Sciatic nerve (tissue), 2 donors: Measurements from ENCODE around the gene SLC16A8. TPM values are rescaled to one million over a fixed set of nuclear protein-coding genes. Genes with fewer than 3 reads are reported as not detected.
"Not testable (repeated sequence)": the region's sequence is repeated elsewhere in the genome, so short reads cannot be mapped to it uniquely, and the experiment has no call there.

ENCODE experiments used
- ATAC-seq: fragments of 200-7000 bp; cut with Tn5 transposase; one replicate; pipeline ENCODE4 v1.9.1; 2020; ENCODE audit warnings: mild to moderate bottlenecking, moderate library complexity
- DNase-seq: peaks from one replicate; pipeline ENCODE4 v3.0.0-alpha.2; 2020; ENCODE audit warnings: low spot score
- intact Hi-C: fragments of 100-400 bp; cut with DNase I; formaldehyde crosslinking; loops from one replicate; pipeline ENCODE4 v1.14.2; 2022
- total RNA-seq: library from RNA; stranded (reverse); fragmentation: NEBNext Ultra II Directional; extraction: Animal tissue kit (Norgen Biotek cat#: 25700); gene quantifications from one replicate; pipeline ENCODE4 v1.2.1, GENCODE V29; 2021
- donor health status: DM: no; HTN: no; CAD: no.
- donor health status: DM: no; HTN: no; CAD: no.

The SLC16A8 gene
- total RNA-seq, 1 donor from 2014 or later: 1.7 TPM

DNA sequence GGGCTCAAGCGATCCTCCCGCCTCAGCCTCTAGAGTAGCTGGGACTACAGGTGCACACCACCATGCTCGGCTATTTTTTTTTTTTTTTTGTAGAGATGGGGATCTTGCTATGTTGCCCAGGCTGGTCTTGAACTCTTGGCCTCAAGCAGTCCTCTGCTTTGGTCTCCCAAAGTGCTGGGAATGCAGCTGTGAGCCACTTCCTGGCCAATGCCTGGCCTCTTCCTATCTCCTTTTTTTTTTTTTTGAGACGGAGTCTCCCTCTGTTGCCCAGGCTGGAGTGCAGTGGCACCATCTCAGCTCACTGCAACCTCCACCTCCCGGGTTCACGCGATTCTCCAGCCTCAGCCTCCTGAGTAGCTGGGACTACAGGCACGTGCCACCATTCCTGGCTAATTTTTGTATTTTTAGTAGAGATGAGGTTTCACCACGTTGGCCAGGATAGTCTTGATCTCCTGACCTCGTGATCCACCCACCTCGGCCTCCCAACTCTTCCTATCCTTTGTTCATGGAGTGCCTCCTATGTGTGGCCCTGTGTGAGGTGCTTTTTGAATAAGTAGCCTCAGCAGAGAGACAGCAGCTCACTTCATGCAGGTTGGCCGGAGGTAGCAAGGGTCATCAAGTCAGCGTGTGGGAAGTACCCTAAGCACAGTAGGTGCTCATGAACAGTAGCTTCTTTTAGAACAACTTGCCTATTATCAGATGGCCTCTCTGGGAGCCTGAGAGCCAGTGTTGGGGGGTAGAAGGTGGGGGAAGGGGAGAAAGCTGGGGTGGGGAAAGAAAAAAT, 46.4 kb downstream of the SLC16A8 start:
- intact Hi-C loops, ATAC-seq, DNase-seq: not testable (repeated sequence)

DNA sequence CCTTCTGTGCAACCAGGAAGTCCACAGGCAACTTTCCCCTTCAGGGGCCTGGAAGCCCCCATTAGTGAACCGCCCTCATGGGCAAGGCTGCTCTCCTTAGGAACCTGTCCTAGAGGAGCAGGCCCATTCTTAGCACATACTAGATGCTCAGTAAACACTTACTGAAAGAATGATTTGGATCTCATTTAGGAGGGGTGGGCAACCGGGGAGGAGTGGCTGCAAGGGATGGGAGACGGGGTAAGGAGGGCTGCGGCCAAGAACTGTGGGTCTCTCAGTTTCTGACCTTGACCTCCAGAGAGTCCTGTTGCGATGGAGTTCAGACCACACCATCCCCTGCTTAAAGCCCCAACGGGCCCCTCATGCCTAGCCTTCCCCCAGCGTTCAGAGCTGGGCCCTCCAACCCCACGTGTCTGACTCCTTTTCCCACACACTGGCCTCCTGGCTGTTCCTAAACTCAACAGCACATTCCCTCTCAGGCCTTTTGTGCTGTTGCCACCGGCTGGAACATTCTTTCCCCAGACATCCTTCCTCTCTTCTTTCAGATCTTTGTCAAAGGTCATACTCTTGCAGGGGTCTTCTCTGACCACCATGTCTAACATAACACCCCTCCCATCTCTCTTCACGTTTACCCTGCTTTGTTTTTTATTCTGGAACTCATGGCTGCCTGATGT, 47.5 kb downstream of the SLC16A8 start:
- DNase-seq (no peak), ATAC-seq (no peak)
- intact Hi-C loops: no loop called here

DNA sequence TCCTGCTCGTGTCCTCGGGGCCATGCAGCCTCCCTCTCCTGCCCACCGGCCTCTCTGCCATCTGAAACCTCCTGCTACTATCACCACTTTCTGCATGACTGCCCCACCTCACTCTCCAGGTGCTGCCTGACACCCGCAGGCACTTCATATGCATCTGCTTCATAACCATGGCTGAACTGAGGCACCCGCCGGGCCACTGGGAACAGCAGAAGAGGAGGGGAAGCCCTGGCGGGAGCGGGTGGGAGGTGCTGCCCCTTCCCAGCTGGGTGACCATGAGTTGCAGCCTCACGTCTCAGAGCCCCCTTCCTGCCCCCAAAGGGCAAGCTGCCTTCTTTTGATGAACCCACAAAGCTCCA, 48.5 kb downstream of the SLC16A8 start:
- ATAC-seq (no peak), DNase-seq (no peak)
- intact Hi-C loops: no loop called here

DNA sequence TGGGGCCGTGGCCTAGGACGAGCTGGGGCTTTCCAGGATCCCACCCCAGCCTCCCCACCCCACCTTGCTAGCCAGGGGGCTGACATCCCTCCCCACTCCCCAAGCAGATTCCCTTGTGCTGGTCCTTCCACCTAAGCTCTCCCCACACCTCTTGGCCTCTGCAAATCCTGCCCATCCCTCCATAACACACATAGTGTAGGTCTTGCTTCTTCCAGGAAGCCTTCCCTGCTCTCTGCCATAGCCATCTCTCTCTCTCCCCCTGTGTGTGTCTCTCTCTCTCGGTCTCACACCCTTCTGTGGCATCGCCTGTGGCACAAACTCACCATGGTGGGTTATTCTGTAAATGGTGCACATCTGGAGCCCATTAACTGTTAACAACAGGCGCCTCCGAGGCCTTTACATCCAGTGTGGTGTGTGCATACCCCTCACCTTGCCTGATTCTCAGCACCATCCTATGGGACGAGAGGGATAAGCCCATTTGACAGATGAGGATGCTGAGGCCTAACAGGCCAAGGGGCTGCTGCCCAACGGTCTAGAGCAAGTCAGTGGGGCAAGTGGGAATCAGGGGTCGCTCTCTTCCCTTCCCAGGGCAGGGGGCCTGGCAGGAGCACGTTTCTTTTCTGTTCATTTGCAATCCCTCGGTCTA, 49.0 kb downstream of the SLC16A8 start:
- DNase-seq (no peak), ATAC-seq (no peak)
- intact Hi-C loops: loop anchor here (5.0 kb wide), 1 partner anchor 48 kb away; no protein-coding TSS in a partner anchor

DNA sequence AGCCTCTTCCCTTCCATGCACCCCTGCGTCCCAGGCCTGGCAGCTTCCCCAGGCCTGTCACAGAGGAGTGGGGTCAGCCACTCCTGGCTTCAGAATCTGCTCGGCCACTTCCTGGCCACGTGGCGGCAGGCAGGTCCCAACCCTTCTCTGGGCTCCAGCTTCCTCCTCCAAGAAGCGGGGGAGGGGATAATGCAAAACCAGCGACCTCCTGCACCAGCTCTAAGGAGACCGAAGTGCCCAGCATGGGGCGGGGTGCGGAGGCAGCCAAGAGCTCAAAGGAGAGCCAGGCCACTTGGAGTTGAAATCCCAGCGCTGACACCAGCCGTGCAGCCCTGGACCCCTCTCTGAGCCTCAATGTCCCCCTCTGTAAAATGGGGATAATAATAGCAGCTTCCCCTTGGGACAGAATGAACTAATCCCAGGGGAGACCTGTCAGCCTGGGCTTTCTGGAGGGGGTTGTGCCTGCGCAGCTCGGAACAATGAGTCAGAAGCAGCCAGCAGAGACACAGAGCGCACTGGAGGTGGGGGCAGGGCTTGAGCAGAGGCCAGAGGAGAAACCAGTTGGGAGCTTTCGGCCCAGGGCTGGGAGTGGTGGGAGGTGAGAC, 49.6 kb downstream of the SLC16A8 start:
- intact Hi-C loops: loop anchor here (5.0 kb wide), 1 partner anchor 47 kb away; no protein-coding TSS in a partner anchor
- DNase-seq (peak; percentile 84), ATAC-seq (peak; percentile 81)

DNA sequence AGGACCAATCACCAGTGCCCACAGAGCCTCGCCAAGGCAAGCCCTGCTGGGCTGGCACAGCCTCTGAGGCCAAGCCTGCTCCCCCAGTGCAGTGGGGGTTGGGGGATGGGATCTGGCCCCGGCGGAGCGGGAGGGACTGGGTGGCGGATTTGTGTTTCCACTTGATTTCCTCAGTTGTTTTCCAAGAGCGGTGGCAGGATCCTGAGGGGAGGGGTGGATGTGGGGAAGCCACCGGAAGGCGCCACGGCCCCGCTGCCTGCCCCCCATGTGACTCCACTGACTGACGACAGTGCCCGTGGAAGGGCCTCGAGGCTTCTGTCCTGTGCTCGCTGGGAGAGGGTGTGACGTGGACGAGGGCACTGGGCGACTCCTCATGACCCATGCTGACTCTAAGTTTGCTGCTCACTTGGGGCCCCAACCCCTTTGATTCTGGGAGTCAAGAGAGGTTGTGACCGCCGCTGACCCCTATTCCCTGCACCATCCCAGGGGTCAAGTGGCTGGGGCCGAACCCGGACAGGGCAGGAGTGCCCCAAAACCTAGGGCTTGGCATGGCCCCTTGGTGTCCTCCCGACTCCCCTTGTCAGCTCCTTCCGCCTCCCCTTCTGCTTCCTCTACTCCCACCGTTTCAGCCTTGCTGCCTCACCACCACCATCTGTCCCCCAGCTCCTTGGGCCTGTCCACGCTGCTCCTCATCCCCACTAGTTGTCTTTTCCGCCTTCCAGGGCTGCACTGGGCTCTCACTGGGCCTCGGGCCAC, 50.3 kb downstream of the SLC16A8 start:
- DNase-seq: peak; percentile 83
- ATAC-seq: peak; percentile 54
- intact Hi-C loops: loop anchor here (5.0 kb wide), 1 partner anchor 46 kb away; no protein-coding TSS in a partner anchor

DNA sequence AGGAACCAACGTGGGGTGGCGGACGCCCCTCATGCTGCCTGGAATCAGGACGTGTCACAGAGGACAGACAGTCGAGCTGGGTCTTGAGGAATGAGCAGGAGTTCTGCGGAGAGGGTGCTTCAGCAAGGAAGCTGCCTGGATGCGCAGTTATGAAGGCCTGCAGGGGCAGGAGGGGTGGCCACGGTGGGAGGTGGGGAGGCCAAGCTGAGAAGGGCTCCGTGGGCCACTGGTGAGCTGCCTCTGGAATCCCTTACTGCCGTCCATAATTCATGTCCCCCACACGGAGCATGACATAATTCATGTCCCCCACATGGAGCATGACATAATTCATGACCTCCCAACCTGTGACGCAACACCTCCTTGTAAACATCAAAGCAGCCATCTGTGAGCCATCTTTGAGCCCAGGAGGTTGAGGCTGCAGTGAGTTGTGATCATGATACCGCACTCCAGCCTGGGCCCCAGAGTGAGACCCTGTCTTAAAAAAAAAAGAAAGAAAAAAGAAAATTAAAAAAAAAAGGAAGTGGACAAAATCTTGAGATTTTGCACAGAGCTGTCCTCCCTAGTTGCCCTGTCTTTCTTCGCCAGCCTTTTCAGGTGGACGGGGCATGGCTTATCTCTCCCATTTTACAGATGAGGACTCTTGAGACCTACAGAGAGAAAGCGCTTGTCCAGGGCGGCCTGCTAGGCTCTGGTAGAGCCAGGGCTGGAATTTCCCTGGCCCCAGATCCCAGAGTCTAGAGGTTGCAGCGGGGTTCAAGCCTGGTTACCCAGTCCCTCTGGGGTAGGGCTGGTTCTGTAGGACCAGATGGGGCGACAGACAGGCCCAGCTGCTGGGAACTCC, 51.1 kb downstream of the SLC16A8 start:
- intact Hi-C loops: loop anchor here (5.0 kb wide), 1 partner anchor 46 kb away; no protein-coding TSS in a partner anchor
- ATAC-seq: peak; percentile 52
- DNase-seq: no peak

DNA sequence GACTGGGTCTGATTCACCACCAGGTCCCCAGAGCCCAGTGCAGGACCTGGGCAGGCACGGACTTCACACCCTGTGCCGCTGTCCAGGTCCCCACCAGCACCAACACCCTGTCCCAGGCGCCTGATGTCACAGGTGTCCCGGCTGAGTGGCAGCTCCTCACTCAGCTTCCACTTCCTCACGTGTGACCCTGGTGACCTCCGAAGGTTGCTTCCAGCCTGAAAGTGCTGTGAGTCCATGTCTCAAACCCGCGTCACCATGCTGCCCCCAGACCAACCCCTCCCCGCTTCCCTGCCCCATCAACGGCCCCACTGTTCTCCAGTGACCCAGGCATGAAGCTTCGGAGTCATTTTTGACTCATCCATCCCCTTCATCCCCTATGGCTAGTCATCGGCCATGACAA, 52.5 kb downstream of the SLC16A8 start:
- intact Hi-C loops: loop anchor here (5.0 kb wide), 1 partner anchor 44 kb away; no protein-coding TSS in a partner anchor

DNA sequence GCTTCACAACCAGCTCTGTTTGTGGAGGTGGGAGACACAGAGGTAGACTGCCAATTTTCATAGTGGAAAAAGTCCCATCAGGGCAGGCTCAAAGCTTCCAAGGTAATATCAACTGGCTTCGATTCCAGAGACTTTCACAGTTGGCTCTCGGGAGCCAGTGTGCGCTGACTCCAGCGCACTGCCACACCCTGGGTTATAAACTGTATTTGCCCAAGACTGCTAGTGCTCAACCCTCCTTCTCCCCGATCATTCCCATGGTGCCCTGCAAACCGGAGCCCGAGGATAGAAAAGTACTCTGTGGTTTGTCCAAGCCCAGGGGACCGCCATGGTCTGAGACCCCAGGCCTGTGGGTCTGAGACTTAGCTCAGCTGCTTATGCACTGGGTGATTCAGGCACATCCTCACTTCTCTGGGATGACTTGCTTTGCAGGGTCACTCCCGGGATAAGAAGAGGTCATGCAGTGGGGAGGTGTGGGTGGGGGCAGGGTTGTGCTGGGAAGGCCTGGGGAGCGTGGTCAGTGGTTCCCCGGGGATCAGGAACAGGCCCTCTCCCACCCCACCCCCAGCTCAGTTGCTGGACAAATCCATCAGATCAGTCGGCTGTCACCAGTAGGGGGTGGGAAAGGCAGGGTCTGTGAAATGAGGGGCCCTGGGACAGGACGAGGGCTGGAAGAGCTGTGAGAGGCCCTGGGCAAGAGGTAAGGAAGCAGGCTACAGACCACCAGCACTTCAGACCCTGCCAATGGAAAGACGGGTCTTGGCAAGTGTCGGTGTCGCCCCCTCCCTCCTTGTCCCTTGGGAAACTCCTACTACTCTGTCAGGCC, 53.5 kb downstream of the SLC16A8 start:
- ATAC-seq (no peak), DNase-seq (no peak)
- intact Hi-C loops: loop anchor here (5.0 kb wide), 1 partner anchor 43 kb away; no protein-coding TSS in a partner anchor

More for the DNA sequence above, 52.5 kb downstream of the SLC16A8 start:
- DNase-seq (no peak), ATAC-seq (no peak)

DNA sequence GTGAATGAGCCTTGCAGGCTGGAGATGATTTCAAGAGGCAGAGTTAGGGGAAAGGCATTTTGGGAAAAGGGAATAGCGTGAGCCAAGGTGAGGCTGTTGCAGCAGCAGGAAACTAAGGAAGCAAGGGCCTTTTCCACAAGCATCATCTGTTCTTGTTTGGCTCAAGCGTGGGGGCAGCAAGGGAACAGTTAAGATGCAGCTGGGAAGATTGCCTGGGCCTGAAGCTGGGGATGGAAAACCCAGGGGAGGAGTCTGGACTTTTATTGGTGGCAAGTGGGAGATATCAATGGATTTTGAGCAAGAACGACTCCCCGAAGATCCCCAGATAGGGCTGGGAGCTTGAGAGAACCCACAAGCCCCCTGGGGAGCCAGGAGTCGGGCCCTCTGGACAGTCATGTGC, 54.1 kb downstream of the SLC16A8 start:
- DNase-seq (no peak), ATAC-seq (no peak)
- intact Hi-C loops: loop anchor here (5.0 kb wide), 1 partner anchor 43 kb away; no protein-coding TSS in a partner anchor

DNA sequence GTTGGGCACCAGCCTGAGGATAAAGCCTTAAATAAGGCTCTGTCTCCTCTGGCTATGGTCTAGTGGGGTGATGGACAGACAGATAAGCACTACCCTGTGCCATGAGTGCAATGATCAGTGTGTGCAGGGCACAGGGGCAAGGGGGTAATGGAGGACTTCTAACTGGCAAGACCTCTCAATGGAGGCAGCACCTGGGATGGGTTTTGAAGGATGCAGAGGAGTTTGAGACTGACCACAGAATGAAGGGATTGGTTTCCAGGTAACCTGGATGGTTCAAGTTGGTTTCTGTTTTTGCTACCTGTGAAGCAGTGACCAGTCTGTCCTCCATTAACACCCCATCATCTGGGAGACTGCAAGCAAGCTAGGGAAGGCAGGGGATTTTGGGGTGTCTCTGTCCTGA, 54.6 kb downstream of the SLC16A8 start:
- ATAC-seq (no peak), DNase-seq (no peak)
- intact Hi-C loops: no loop called here

DNA sequence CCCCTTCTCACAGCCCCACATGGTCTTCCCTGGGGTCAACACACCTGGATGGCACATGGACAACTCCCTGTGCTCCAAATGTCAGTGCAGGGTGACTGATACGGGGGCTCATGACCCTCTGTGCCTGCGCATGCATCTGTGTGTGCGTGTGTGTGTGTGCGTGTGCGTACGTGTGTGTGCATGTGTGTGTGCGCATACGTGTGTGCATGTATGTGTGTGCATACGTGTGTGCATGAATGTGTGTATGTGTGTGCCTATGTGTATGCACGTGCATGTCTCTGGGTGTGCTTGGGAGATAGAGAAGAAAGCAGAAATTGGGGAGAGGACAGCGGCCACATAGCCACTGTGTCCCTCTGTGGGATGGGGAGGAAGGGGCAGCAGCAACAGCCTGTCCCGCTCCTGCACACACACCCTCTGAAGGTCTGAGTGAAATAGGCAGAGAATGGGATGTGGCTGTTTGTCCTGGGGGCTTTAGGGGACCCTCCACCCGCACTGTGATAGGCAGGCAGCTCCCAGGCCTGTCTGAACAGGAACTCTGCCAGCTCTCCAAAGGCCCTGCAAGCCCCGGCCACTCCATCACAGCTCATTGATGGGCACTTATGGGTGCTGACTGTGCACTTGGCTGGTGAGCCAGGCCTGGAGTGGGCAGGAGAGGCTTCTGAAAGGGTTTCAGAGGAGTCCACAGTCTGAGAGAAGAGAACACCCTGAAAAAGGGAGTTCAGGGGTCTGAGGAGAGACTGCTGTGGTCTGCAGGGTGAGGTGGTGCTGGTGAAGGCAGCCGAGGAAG, 55.4 kb downstream of the SLC16A8 start:
- no peak for DNase-seq
- no peak for ATAC-seq
- intact Hi-C loops: no loop called here
